Measurements from ENCODE around the gene EXOC4.

EXOC4 gene

GRCh38 chr7:133481676-133482075, 228.8 kb downstream of the EXOC4 start:
- Histone ChIP-seq H3K4me1 (ENCODE audit: insufficient read depth, low read length, severe bottlenecking) (peaks cover 4% of the 10 kb centered on the region), H3K36me3 (ENCODE audit: insufficient read depth, low read length) (peaks cover 25% of the 10 kb centered on the region; the same call in 1 of the 2 replicates), H3K27me3 (ENCODE audit: insufficient read depth, low read length) (no peaks in the 10 kb centered on the region), H2AFZ (ENCODE audit: low read length) (no peak overlapping the region), H3K79me2 (ENCODE audit: insufficient read depth, low read length) (no peaks in the 10 kb centered on the region), H3K9ac (ENCODE audit: low read length) (no peak overlapping the region), H3K4me2 (ENCODE audit: low read length) (no peak overlapping the region), H3F3A (ENCODE audit: insufficient read depth, low read length) (no peaks in the 10 kb centered on the region), H4K20me1 (ENCODE audit: insufficient read depth, low read length) (no peaks in the 10 kb centered on the region), H3K27ac (ENCODE audit: low read depth, low read length, poor library complexity, severe bottlenecking) (no peak overlapping the region), H3K9me3 (ENCODE audit: low read length) (no peaks in the 10 kb centered on the region), H3K9me2 (ENCODE audit: low read depth, low read length) (no peaks in the 10 kb centered on the region), H3K4me3 (ENCODE audit: low read depth, low read length, poor library complexity, severe bottlenecking) (no peak overlapping the region)
- TF ChIP-seq CTCF (IDR thresholded peaks at IDR 0.05; ENCODE audit: low read length): no peak
- no peak for TF ChIP-seq EZH2 (IDR thresholded peaks at IDR 0.05; ENCODE audit: borderline replicate concordance, low read length)

GRCh38 chr7:133482599-133482998, 229.7 kb downstream of the EXOC4 start:
- H3K4me1 ChIP-seq (ENCODE audit: insufficient read depth, low read length, severe bottlenecking): peaks cover 4% of the 10 kb centered on the region
- H3K9ac ChIP-seq (ENCODE audit: low read length): no peak overlapping the region
- TF ChIP-seq CTCF (IDR thresholded peaks at IDR 0.05; ENCODE audit: low read length) (no peak), EZH2 (IDR thresholded peaks at IDR 0.05; ENCODE audit: borderline replicate concordance, low read length) (no peak)
- no peaks in the 10 kb centered on the region for H4K20me1 ChIP-seq (ENCODE audit: insufficient read depth, low read length)
- H3K9me2 ChIP-seq (ENCODE audit: low read depth, low read length): no peaks in the 10 kb centered on the region
- H3K79me2 ChIP-seq (ENCODE audit: insufficient read depth, low read length): no peaks in the 10 kb centered on the region
- no peaks in the 10 kb centered on the region for H3F3A ChIP-seq (ENCODE audit: insufficient read depth, low read length)
- no peak overlapping the region for H3K4me2 ChIP-seq (ENCODE audit: low read length)
- no peaks in the 10 kb centered on the region for H3K9me3 ChIP-seq (ENCODE audit: low read length)
- H2AFZ ChIP-seq (ENCODE audit: low read length): no peak overlapping the region
- no peak overlapping the region for H3K27ac ChIP-seq (ENCODE audit: low read depth, low read length, poor library complexity, severe bottlenecking)
- H3K4me3 ChIP-seq (ENCODE audit: low read depth, low read length, poor library complexity, severe bottlenecking): no peak overlapping the region
- H3K27me3 ChIP-seq (ENCODE audit: insufficient read depth, low read length): no peaks in the 10 kb centered on the region
- peaks cover 17% of the 10 kb centered on the region; the same call in 1 of the 2 replicates for H3K36me3 ChIP-seq (ENCODE audit: insufficient read depth, low read length)

DNA sequence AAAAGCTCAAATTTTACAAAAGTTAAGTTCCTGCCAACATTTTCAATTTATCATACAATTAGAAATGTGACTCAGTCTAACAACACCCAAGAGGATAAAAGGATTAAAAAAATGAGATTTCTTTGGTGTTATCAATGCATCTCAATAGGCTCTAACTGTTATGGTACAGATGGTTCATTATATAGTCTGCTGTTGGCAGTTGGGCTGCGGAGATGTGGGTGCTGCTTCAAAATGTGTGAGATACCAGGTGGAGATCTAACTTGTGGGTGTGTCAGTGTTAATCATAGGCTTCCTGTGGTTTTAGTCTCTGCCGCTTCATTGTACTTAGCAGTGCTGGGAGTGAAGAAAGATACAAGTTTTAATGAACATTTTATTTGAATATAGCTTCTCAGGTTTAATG, 231.2 kb downstream of the EXOC4 start:
- Histone ChIP-seq H3K4me3 (ENCODE audit: low read depth, low read length, poor library complexity, severe bottlenecking) (no peak overlapping the region), H3K4me2 (ENCODE audit: low read length) (no peak overlapping the region), H3K79me2 (ENCODE audit: insufficient read depth, low read length) (no peaks in the 10 kb centered on the region), H3K27ac (ENCODE audit: low read depth, low read length, poor library complexity, severe bottlenecking) (no peak overlapping the region), H4K20me1 (ENCODE audit: insufficient read depth, low read length) (no peaks in the 10 kb centered on the region), H3K9me2 (ENCODE audit: low read depth, low read length) (no peaks in the 10 kb centered on the region), H3K36me3 (ENCODE audit: insufficient read depth, low read length) (peaks cover 14% of the 10 kb centered on the region; the same call in 1 of the 2 replicates), H3K9me3 (ENCODE audit: low read length) (no peaks in the 10 kb centered on the region), H2AFZ (ENCODE audit: low read length) (no peak overlapping the region), H3K9ac (ENCODE audit: low read length) (no peak overlapping the region), H3K4me1 (ENCODE audit: insufficient read depth, low read length, severe bottlenecking) (peaks cover 4% of the 10 kb centered on the region), H3K27me3 (ENCODE audit: insufficient read depth, low read length) (no peaks in the 10 kb centered on the region), H3F3A (ENCODE audit: insufficient read depth, low read length) (no peaks in the 10 kb centered on the region)
- TF ChIP-seq EZH2 (IDR thresholded peaks at IDR 0.05; ENCODE audit: borderline replicate concordance, low read length) (no peak), CTCF (IDR thresholded peaks at IDR 0.05; ENCODE audit: low read length) (no peak)

Measured in OCI-LY1 (cell line).